Gastroesophageal sphincter (tissue), 4 donors: ENCODE data around the gene CDH26. TPM values are rescaled to one million over a fixed set of nuclear protein-coding genes. Genes with fewer than 3 reads are reported as not detected.

ENCODE experiments used
- ATAC-seq: fragments of 150-250 bp; one replicate; pipeline ENCODE4 v1.9.1; 2016; ENCODE audit warnings: mild to moderate bottlenecking, moderate library complexity
- H3K27ac ChIP-seq, 4 donors: fragments of 200-600 bp; sonication (generic) in 3 of 4; 1 replicate in 3 of 4; 2 replicates in 1 of 4; pipeline ENCODE4 v1.5.1; 2016 to 2019
- H3K27me3 ChIP-seq: fragments of 200-600 bp; sonication (generic); one replicate; pipeline ENCODE4 v1.5.1; 2019
- H3K36me3 ChIP-seq, 2 donors: fragments of 200-600 bp; sonication (generic); one replicate each; pipeline ENCODE4 v1.5.1; 2019; ENCODE audit warnings: control low read depth in 1 of 2
- H3K4me1 ChIP-seq, 3 donors: fragments of 200-600 bp; sonication (generic); 1 replicate in 2 of 3; 2 replicates in 1 of 3; pipeline ENCODE4 v1.5.1; 2016 to 2019; ENCODE audit warnings: control low read depth in 2 of 3
- H3K4me3 ChIP-seq, 2 donors: fragments of 200-600 bp; sonication (generic); one replicate each; pipeline ENCODE4 v1.5.1; 2019; ENCODE audit warnings: mild to moderate bottlenecking in 1 of 2, moderate library complexity in 1 of 2
- H3K9me3 ChIP-seq, 3 donors: fragments of 200-600 bp; sonication (generic); one replicate each; pipeline ENCODE4 v1.5.1; 2017 to 2019; ENCODE audit warnings: control low read depth in 2 of 3
- EP300 ChIP-seq: sonication (generic); formaldehyde crosslinking; IDR thresholded peaks from one replicate; pipeline ENCODE4 v1.6.1; 2017; ENCODE audit warnings: antibody characterized with exemption, mild to moderate bottlenecking
- POLR2A ChIP-seq, 2 donors: fragments of 450-650 bp; IDR thresholded peaks; one replicate each; pipeline ENCODE4 v1.6.1; 2017; ENCODE audit warnings: antibody characterized with exemption in 2 of 2, mild to moderate bottlenecking in 2 of 2, moderate library complexity in 1 of 2
- POLR2AphosphoS5 ChIP-seq: sonication (generic); formaldehyde crosslinking; IDR thresholded peaks from one replicate; pipeline ENCODE4 v1.6.1; 2017; ENCODE audit warnings: antibody characterized with exemption
- WGBS, 2 donors: methylation state at CpG; one replicate each; pipeline ENCODE4 v1.1.5; 2018; ENCODE audit warnings: low coverage in 1 of 2; 5-methylcytosine and 5-hydroxymethylcytosine counted together
- total RNA-seq, 4 donors: library from RNA; depleted of rRNA; stranded (reverse); fragments of >200 nt; gene quantifications; one replicate each; pipeline ENCODE4 v1.1.0, GENCODE V29; 2016
- TF ChIP-seq, protein P1 (sequence below), 4 experiments: fragments of 200-600 bp in 2 of 4; fragments of 450-650 bp in 2 of 4; sonication (generic) in 1 of 4; IDR thresholded peaks; one replicate each; pipeline ENCODE4 v1.5.1; 2017 to 2019; ENCODE audit warnings: antibody characterized with exemption in 4 of 4, mild to moderate bottlenecking in 2 of 4, moderate library complexity in 2 of 4

Gene CDH26
- total RNA-seq, 4 donors from 2014 or later, result 0.39 to 1.1 (median 0.78) TPM

DNA sequence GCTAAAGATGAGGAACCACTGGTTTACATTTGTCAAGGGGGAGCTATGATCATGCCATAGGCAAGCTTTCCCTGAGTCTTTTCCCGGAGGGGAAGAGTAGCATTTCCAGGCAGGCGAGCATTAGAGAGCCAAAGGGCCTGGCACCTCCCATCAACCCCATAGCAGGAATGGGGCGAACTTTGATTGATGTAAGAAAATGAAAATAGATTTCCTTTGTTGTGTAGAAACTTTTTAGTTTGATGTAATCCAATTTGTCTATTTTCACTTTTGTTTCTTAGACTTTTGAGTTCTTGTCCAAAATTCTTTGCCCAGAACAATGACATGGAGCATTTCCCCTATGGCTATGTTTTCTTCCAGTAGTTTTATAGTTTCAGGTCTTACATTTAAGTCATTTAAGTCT, 85.2 kb downstream of the CDH26 start:
- ATAC-seq, result no peak
- peaks cover 0 to 11% (median 0%) of the 10 kb centered on the region in 3 donors for H3K4me1 ChIP-seq
- no peaks in the 10 kb centered on the region for H3K36me3 ChIP-seq
- H3K9me3 ChIP-seq, result no peaks in the 10 kb centered on the region
- peaks cover 35% of the 10 kb centered on the region for H3K27me3 ChIP-seq
- H3K27ac ChIP-seq, result no peak overlapping the region
- TF ChIP-seq POLR2AphosphoS5 (no peak), EP300 (no peak), POLR2A (IDR thresholded peaks at IDR 0.05) (no peak)
- WGBS, 2 donors, result 90 to 100% methylated on average over 1 to 2 of the region's 3 CpGs
- H3K4me3 ChIP-seq, result no peak overlapping the region

- TF ChIP-seq EP300 (no peak), POLR2AphosphoS5 (peak; percentile 34)
- ATAC-seq, result peak; percentile 50
- no peaks in the 10 kb centered on the region for H3K36me3 ChIP-seq
- 6 to 7% methylated on average over 4 of the region's 4 CpGs for WGBS, 2 donors
- no peak overlapping the region for H3K4me3 ChIP-seq
- H3K27me3 ChIP-seq, result peaks cover 22% of the 10 kb centered on the region
- H3K9me3 ChIP-seq, result no peaks in the 10 kb centered on the region
- peaks cover 0 to 11% (median 0%) of the 10 kb centered on the region in 3 donors for H3K4me1 ChIP-seq
- peak overlapping the region in 2 of 4 donors; percentile 25 to 33 for H3K27ac ChIP-seq
Measured at GRCh38 chr20:60046011-60046413, 87.8 kb downstream of the CDH26 start.

GRCh38 chr20:60046436-60046835, 88.2 kb downstream of the CDH26 start:
- no peak for ATAC-seq
- no peaks in the 10 kb centered on the region for H3K36me3 ChIP-seq
- peak overlapping the region in 2 of 4 donors; percentile 25 to 33 for H3K27ac ChIP-seq
- H3K4me3 ChIP-seq, result no peak overlapping the region
- no peaks in the 10 kb centered on the region for H3K9me3 ChIP-seq
- H3K4me1 ChIP-seq, result peaks cover 0 to 11% (median 0%) of the 10 kb centered on the region in 3 donors
- H3K27me3 ChIP-seq, result peaks cover 21% of the 10 kb centered on the region
- WGBS, 2 donors, result 90 to 93% methylated on average over 2 of the region's 2 CpGs
- TF ChIP-seq POLR2A (IDR thresholded peaks at IDR 0.05) (no peak), POLR2AphosphoS5 (no peak), EP300 (no peak)

- H3K27ac ChIP-seq, result peak overlapping the region in 2 of 4 donors; percentile 25 to 33
- WGBS, 2 donors, result 90% methylated on average over 7 of the region's 8 CpGs; no CpG with 5 or more reads in 1 of the 2 donors
- no peak for TF ChIP-seq EP300
- TF ChIP-seq POLR2AphosphoS5, result no peak
- TF ChIP-seq POLR2A (IDR thresholded peaks at IDR 0.05), result no peak
- TF ChIP-seq, protein P1, sequence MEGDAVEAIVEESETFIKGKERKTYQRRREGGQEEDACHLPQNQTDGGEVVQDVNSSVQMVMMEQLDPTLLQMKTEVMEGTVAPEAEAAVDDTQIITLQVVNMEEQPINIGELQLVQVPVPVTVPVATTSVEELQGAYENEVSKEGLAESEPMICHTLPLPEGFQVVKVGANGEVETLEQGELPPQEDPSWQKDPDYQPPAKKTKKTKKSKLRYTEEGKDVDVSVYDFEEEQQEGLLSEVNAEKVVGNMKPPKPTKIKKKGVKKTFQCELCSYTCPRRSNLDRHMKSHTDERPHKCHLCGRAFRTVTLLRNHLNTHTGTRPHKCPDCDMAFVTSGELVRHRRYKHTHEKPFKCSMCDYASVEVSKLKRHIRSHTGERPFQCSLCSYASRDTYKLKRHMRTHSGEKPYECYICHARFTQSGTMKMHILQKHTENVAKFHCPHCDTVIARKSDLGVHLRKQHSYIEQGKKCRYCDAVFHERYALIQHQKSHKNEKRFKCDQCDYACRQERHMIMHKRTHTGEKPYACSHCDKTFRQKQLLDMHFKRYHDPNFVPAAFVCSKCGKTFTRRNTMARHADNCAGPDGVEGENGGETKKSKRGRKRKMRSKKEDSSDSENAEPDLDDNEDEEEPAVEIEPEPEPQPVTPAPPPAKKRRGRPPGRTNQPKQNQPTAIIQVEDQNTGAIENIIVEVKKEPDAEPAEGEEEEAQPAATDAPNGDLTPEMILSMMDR (IDR thresholded peaks at IDR 0.05), result no peak
- no peaks in the 10 kb centered on the region for H3K9me3 ChIP-seq
- ATAC-seq, result no peak
- H3K4me3 ChIP-seq, result no peak overlapping the region
- no peaks in the 10 kb centered on the region for H3K36me3 ChIP-seq
- H3K27me3 ChIP-seq, result peaks cover 23% of the 10 kb centered on the region
- peaks cover 0 to 11% (median 0%) of the 10 kb centered on the region in 3 donors for H3K4me1 ChIP-seq
Measured at GRCh38 chr20:60046860-60047259, 88.6 kb downstream of the CDH26 start.

DNA sequence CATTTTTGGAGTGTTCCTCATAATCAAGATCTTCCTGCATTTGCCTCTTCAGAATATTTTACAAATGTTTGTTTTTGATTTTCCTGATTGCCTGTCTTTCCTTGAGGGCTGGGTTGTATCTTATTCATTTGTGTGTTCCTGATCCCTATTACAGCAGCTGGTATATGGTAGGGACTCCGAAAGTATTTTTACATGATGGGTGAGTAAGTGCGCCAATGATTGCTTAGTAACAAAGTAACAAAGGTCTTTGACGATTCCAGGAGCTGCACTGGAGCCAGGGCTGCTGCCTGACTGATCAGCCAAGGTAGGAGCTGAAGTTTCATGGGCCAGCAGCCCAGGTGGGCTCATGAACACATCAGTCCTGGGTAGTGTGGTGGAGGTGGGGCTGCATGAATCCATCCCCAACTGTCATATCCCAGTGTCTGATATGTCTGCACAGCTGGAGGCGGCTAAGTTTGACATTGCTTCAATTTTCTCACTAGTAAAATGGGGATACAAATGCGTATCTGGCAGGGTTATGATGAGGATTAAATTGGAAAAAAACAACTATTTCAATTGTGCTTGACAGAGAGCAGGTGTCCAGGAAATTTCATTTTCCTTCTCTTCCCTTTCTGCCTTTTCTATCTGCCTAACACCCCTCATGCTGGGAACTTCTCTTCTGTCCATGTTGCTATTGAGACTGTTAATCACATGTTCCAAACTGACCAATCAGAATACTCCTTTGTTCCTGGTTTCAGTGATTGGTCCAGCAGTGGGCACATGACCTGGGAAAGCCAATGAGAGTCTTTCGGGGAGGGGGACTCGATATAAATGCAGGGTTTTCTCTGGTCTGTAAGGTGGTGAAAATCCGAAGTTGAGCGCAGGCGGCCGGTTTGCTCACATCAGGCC, 90.7 kb downstream of the CDH26 start:
- H3K4me1 ChIP-seq, result peaks cover 0 to 11% (median 0%) of the 10 kb centered on the region in 3 donors
- no peak overlapping the region for H3K4me3 ChIP-seq
- 49 to 79% methylated on average over 3 to 8 of the region's 11 CpGs for WGBS, 2 donors
- H3K36me3 ChIP-seq, result no peaks in the 10 kb centered on the region
- H3K27ac ChIP-seq, result no peak overlapping the region
- no peaks in the 10 kb centered on the region for H3K9me3 ChIP-seq
- ATAC-seq, result no peak
- TF ChIP-seq POLR2A (IDR thresholded peaks at IDR 0.05) (no peak), EP300 (no peak)
- TF ChIP-seq, protein P1 (IDR thresholded peaks at IDR 0.05), result no peak
- H3K27me3 ChIP-seq, result peaks cover 37% of the 10 kb centered on the region

DNA sequence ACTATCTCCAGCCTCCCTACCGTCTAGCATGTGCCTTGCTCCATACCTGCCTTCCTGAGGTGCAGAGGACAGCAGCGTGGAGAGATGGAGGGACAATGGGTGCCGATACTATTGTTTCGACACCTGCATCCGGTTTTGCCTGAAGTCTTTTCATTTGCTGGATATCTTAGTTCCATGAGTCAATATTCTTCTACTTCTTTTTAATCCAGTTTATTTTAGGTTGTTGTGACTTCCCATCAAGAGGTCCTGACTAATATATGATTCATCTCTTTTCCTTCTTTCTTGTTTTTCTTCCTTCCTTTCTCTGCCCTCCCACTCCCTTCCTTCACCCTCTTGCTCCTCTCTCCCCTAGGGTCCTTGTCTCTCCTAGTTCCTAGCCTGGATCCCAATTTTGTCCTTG, 91.4 kb downstream of the CDH26 start:
- Histone ChIP-seq H3K4me3 (no peak overlapping the region), H3K27me3 (peaks cover 44% of the 10 kb centered on the region), H3K36me3 (no peaks in the 10 kb centered on the region), H3K4me1 (peaks cover 0 to 11% (median 0%) of the 10 kb centered on the region in 3 donors), H3K9me3 (no peaks in the 10 kb centered on the region), H3K27ac (no peak overlapping the region)
- WGBS, 2 donors, result 79 to 96% methylated on average over 4 to 5 of the region's 5 CpGs
- ATAC-seq, result no peak
- TF ChIP-seq POLR2A (IDR thresholded peaks at IDR 0.05) (no peak), POLR2AphosphoS5 (no peak), EP300 (no peak)
- TF ChIP-seq, protein P1 (IDR thresholded peaks at IDR 0.05), result no peak
